Right renal pelvis (tissue), 4 donors: ENCODE data around the gene MTMR3. TPM values are rescaled to one million over a fixed set of nuclear protein-coding genes. Genes with fewer than 3 reads are reported as not detected.

Experiments
- DNase-seq, 4 donors: peaks; one replicate each; pipeline ENCODE4 v3.0.0-alpha.2; 2013; ENCODE audit warnings: low read depth in 4 of 4, low spot score in 3 of 4, missing footprints in 1 of 4
- polyA plus RNA-seq, 4 donors: library from polyadenylated mRNA; unstranded; fragments of 120-200 nt; gene quantifications; one replicate each; pipeline ENCODE4 v1.2.1, GENCODE V29; 2013; ENCODE audit not compliant: insufficient read length in 4 of 4

Gene MTMR3
- polyA plus RNA-seq, 4 donors, result 30.9 to 41.6 (median 36.2) TPM

GRCh38 chr22:29867851-29868250, 15.1 kb upstream of the MTMR3 start:
- no peak for DNase-seq

GRCh38 chr22:29870574-29870973, 12.4 kb upstream of the MTMR3 start:
- DNase-seq, result no peak

GRCh38 chr22:29871684-29872083, 11.3 kb upstream of the MTMR3 start:
- DNase-seq, result peak; percentile 55 to 86 (median 72)

- no peak for DNase-seq
Measured at GRCh38 chr22:29872144-29872893, 10.7 kb upstream of the MTMR3 start.

- DNase-seq, result no peak
Measured at GRCh38 chr22:29872989-29873388, 10.0 kb upstream of the MTMR3 start.

GRCh38 chr22:29873943-29874342, 9.0 kb upstream of the MTMR3 start:
- DNase-seq, result no peak

- no peak for DNase-seq
Measured at GRCh38 chr22:29877620-29878019, 5.4 kb upstream of the MTMR3 start.

GRCh38 chr22:29879753-29880152, 3.2 kb upstream of the MTMR3 start:
- no peak for DNase-seq

GRCh38 chr22:29882716-29883044, 294 bp upstream of the MTMR3 start:
- DNase-seq, result no peak

- no peak for DNase-seq
Measured at GRCh38 chr22:29883775-29884097, 762 bp downstream of the MTMR3 start.

GRCh38 chr22:29885610-29886009, 2.6 kb downstream of the MTMR3 start:
- DNase-seq, result no peak

GRCh38 chr22:29886596-29886995, 3.6 kb downstream of the MTMR3 start:
- no peak for DNase-seq

GRCh38 chr22:29887358-29887757, 4.4 kb downstream of the MTMR3 start:
- DNase-seq, result no peak

- DNase-seq, result no peak
Measured at GRCh38 chr22:29890760-29891159, 7.8 kb downstream of the MTMR3 start.

- no peak for DNase-seq
Measured at GRCh38 chr22:29892315-29893156, 9.6 kb downstream of the MTMR3 start.

- no peak for DNase-seq
Measured at GRCh38 chr22:29901354-29901753, 18.4 kb downstream of the MTMR3 start.

- no peak for DNase-seq
Measured at GRCh38 chr22:29903371-29903770, 20.4 kb downstream of the MTMR3 start.

GRCh38 chr22:29904020-29904419, 21.0 kb downstream of the MTMR3 start:
- no peak for DNase-seq

- peak; percentile 25 to 64 (median 60) for DNase-seq
Measured at GRCh38 chr22:29907753-29908515, 25.0 kb downstream of the MTMR3 start.

GRCh38 chr22:29912141-29912540, 29.2 kb downstream of the MTMR3 start:
- no peak for DNase-seq

- DNase-seq, result peak in 2 of 4 donors; percentile 14 to 22
Measured at GRCh38 chr22:29912605-29913398, 29.8 kb downstream of the MTMR3 start.
